Measurements from ENCODE around the gene UBLCP1.

- TF ChIP-seq EZH2 (IDR thresholded peaks at IDR 0.05) (no peak), CTCF (IDR thresholded peaks at IDR 0.05 in 2 of 3, conservative IDR thresholded peaks at IDR 0.05 in 1 of 3; ENCODE audit: borderline replicate concordance in 1 of 3, insufficient read depth in 1 of 3, low read depth in 2 of 3, low read length in 2 of 3) (no peak), MAX (IDR thresholded peaks at IDR 0.05) (no peak), YY1 (IDR thresholded peaks at IDR 0.05; ENCODE audit: extremely low read depth, insufficient replicate concordance, low read depth, low read length) (no peak), POLR2A (IDR thresholded peaks at IDR 0.05; ENCODE audit: borderline replicate concordance, extremely low read depth, insufficient read depth, insufficient read length) (no peak), CEBPB (IDR thresholded peaks at IDR 0.05; ENCODE audit: low read depth) (no peak), POLR2AphosphoS5 (IDR thresholded peaks at IDR 0.05; ENCODE audit: low read depth, low read length) (no peak), ZNF274 (IDR thresholded peaks at IDR 0.05; ENCODE audit: low read depth, low read length) (no peak), SIN3A (IDR thresholded peaks at IDR 0.05; ENCODE audit: low read depth) (no peak), CBX3 (IDR thresholded peaks at IDR 0.05; ENCODE audit: low read depth) (no peak)
These were observed 69.9 kb downstream of the UBLCP1 start for GRCh38 chr5:159332800-159333544.

Measured in HCT116 (cell line).